ENCODE results near the gene MYH11. TPM values are rescaled to one million over a fixed set of nuclear protein-coding genes. Genes with fewer than 3 reads are reported as not detected.
"Not testable (repeated sequence)": the region's sequence is repeated elsewhere in the genome, so short reads cannot be mapped to it uniquely, and the experiment has no call there.

MYH11 gene
- total RNA-seq, 1 experiment from 2014 or later, result not detected

GRCh38 chr16:15674571-15674970 lies 182.3 kb downstream of the MYH11 start:
- no peak for DNase-seq (ENCODE audit: low spot score)

GRCh38 chr16:15672514-15673167 lies 184.2 kb downstream of the MYH11 start:
- no peak for DNase-seq (ENCODE audit: low spot score)

GRCh38 chr16:15672127-15672513 lies 184.7 kb downstream of the MYH11 start:
- not testable (repeated sequence) for DNase-seq (ENCODE audit: low spot score)

GRCh38 chr16:15671530-15672117 lies 185.2 kb downstream of the MYH11 start:
- DNase-seq (ENCODE audit: low spot score), result no peak

- no peak for DNase-seq (ENCODE audit: low spot score)
These were observed 189.6 kb downstream of the MYH11 start for GRCh38 chr16:15667091-15667742.

- no peak for DNase-seq (ENCODE audit: low spot score)
These were observed 191.7 kb downstream of the MYH11 start for GRCh38 chr16:15665107-15665506.

GRCh38 chr16:15660203-15660601 lies 196.6 kb downstream of the MYH11 start:
- no peak for DNase-seq (ENCODE audit: low spot score)

- DNase-seq (ENCODE audit: low spot score), result no peak
These were observed 198.3 kb downstream of the MYH11 start for GRCh38 chr16:15658556-15658955.

- no peak for DNase-seq (ENCODE audit: low spot score)
These were observed 198.7 kb downstream of the MYH11 start for GRCh38 chr16:15658149-15658548.

GRCh38 chr16:15655561-15655960 lies 201.3 kb downstream of the MYH11 start:
- DNase-seq (ENCODE audit: low spot score), result not testable (repeated sequence)

GRCh38 chr16:15654591-15654990 lies 202.2 kb downstream of the MYH11 start:
- DNase-seq (ENCODE audit: low spot score), result no peak

GRCh38 chr16:15653227-15653626 lies 203.6 kb downstream of the MYH11 start:
- no peak for DNase-seq (ENCODE audit: low spot score)

Small RNA genes lying within 50 kb of the gene (small RNA-seq; reads per million reads assigned to genes)
- gene RNU6-213P, result not detected

Other genes starting within 250 kb of the MYH11 start
- gene MARF1, start 213.9 kb downstream of the MYH11 start, total RNA-seq (2014; rRNA removed; shearing (Covaris generic)), result 3.3 and 4.5 TPM in 2 replicates
- 35.5 and 41.2 TPM in 2 replicates for gene NDE1, start 206.8 kb downstream of the MYH11 start, total RNA-seq (2014; rRNA removed; shearing (Covaris generic))
- 17.3 and 19.2 TPM in 2 replicates for gene CEP20, start 31.6 kb upstream of the MYH11 start, total RNA-seq (2014; rRNA removed; shearing (Covaris generic))
- 26.1 and 35.2 TPM in 2 replicates for gene ABCC1, start 92.6 kb upstream of the MYH11 start, total RNA-seq (2014; rRNA removed; shearing (Covaris generic))

All from HT-29 (cell line).